GM20431 (cell line): ENCODE results near the gene GALNT12.

Experiments
- in situ Hi-C: fragments of 300-500 bp; cut with MseI, MboI; formaldehyde crosslinking; loops from one replicate; pipeline ENCODE4 v1.15.0; 2020; ENCODE audit warnings: low sequenced_read_pairs; ENCODE audit not compliant: unreplicated experiment

The GALNT12 gene

GRCh38 chr9:98851730-98852459 lies 44.4 kb downstream of the GALNT12 start:
- in situ Hi-C loops: loop anchor here (25.0 kb wide), 1 partner anchor 285 kb away; no protein-coding TSS in a partner anchor

- in situ Hi-C loops: loop anchor here (25.0 kb wide), 1 partner anchor 285 kb away; no protein-coding TSS in a partner anchor
Observed at GRCh38 chr9:98852460-98852734, 44.9 kb downstream of the GALNT12 start.

GRCh38 chr9:98852961-98853360 lies 45.5 kb downstream of the GALNT12 start:
- in situ Hi-C loops: loop anchor here (25.0 kb wide), 1 partner anchor 284 kb away; no protein-coding TSS in a partner anchor

- in situ Hi-C loops: loop anchor here (25.0 kb wide), 1 partner anchor 283 kb away; no protein-coding TSS in a partner anchor
Observed at GRCh38 chr9:98854266-98854665, 46.8 kb downstream of the GALNT12 start.

- in situ Hi-C loops: loop anchor here (25.0 kb wide), 1 partner anchor 282 kb away; no protein-coding TSS in a partner anchor
Observed at GRCh38 chr9:98855592-98855991, 48.1 kb downstream of the GALNT12 start.

- in situ Hi-C loops: loop anchor here (25.0 kb wide), 1 partner anchor 280 kb away; no protein-coding TSS in a partner anchor
Observed at GRCh38 chr9:98856982-98857381, 49.5 kb downstream of the GALNT12 start.

GRCh38 chr9:98859941-98860340 lies 52.5 kb downstream of the GALNT12 start:
- in situ Hi-C loops: loop anchor here (25.0 kb wide), 1 partner anchor 277 kb away; no protein-coding TSS in a partner anchor

- in situ Hi-C loops: loop anchor here (25.0 kb wide), 1 partner anchor 276 kb away; no protein-coding TSS in a partner anchor
Observed at GRCh38 chr9:98860871-98861293, 53.4 kb downstream of the GALNT12 start.

- in situ Hi-C loops: loop anchor here (25.0 kb wide), 1 partner anchor 275 kb away; no protein-coding TSS in a partner anchor
Observed at GRCh38 chr9:98861781-98862504, 54.5 kb downstream of the GALNT12 start.

- in situ Hi-C loops: loop anchor here (25.0 kb wide), 1 partner anchor 274 kb away; no protein-coding TSS in a partner anchor
Observed at GRCh38 chr9:98862936-98863335, 55.5 kb downstream of the GALNT12 start.

GRCh38 chr9:98864281-98865174 lies 57.1 kb downstream of the GALNT12 start:
- in situ Hi-C loops: loop anchor here (25.0 kb wide), 1 partner anchor 273 kb away; no protein-coding TSS in a partner anchor

GRCh38 chr9:98865284-98865875 lies 57.9 kb downstream of the GALNT12 start:
- in situ Hi-C loops: loop anchor here (25.0 kb wide), 1 partner anchor 272 kb away; no protein-coding TSS in a partner anchor

- in situ Hi-C loops: loop anchor here (25.0 kb wide), 1 partner anchor 271 kb away; no protein-coding TSS in a partner anchor
Observed at GRCh38 chr9:98866435-98867102, 59.1 kb downstream of the GALNT12 start.

- in situ Hi-C loops: loop anchor here (25.0 kb wide), 1 partner anchor 270 kb away; no protein-coding TSS in a partner anchor
Observed at GRCh38 chr9:98867103-98867428, 59.6 kb downstream of the GALNT12 start.

GRCh38 chr9:98867429-98868168 lies 60.1 kb downstream of the GALNT12 start:
- in situ Hi-C loops: loop anchor here (25.0 kb wide), 1 partner anchor 270 kb away; no protein-coding TSS in a partner anchor

- in situ Hi-C loops: loop anchor here (25.0 kb wide), 1 partner anchor 268 kb away; no protein-coding TSS in a partner anchor
Observed at GRCh38 chr9:98869078-98869745, 61.7 kb downstream of the GALNT12 start.

- in situ Hi-C loops: loop anchor here (25.0 kb wide), 1 partner anchor 267 kb away; no protein-coding TSS in a partner anchor
Observed at GRCh38 chr9:98869866-98870265, 62.4 kb downstream of the GALNT12 start.
